Neural progenitor cell (in vitro differentiated cells): ENCODE measurements around the gene PUS3. TPM values are rescaled to one million over a fixed set of nuclear protein-coding genes. Genes with fewer than 3 reads are reported as not detected.

Experiments
- DNase-seq: peaks from one replicate; pipeline ENCODE4 v3.0.0-alpha.2; 2016; ENCODE audit warnings: low spot score
- H2AFZ ChIP-seq: fragments of 200-600 bp; sonication (generic); replicated peaks from 2 replicates; pipeline ENCODE4 v1.6.1; 2016; ENCODE audit warnings: antibody characterized with exemption
- H3F3A ChIP-seq: fragments of 200-600 bp; sonication (generic); 2 replicates; pipeline ENCODE4 v1.6.1; 2016; ENCODE audit warnings: antibody characterized with exemption, low read depth
- H3K27ac ChIP-seq: fragments of 200-600 bp; sonication (generic); 2 replicates; pipeline ENCODE4 v1.5.1; 2016; ENCODE audit warnings: mild to moderate bottlenecking
- H3K27me3 ChIP-seq: fragments of 200-600 bp; sonication (generic); 2 replicates; pipeline ENCODE4 v1.6.1; 2016; ENCODE audit warnings: mild to moderate bottlenecking, moderate library complexity
- H3K36me3 ChIP-seq: fragments of 200-600 bp; sonication (generic); 2 replicates; pipeline ENCODE4 v1.5.1; 2016
- H3K4me1 ChIP-seq: fragments of 200-600 bp; sonication (generic); 2 replicates; pipeline ENCODE4 v1.6.1; 2016; ENCODE audit warnings: mixed run types
- H3K4me2 ChIP-seq: fragments of 200-600 bp; sonication (generic); 2 replicates; pipeline ENCODE4 v1.6.1; 2016
- H3K4me3 ChIP-seq: fragments of 200-600 bp; sonication (generic); 2 replicates; pipeline ENCODE4 v1.5.1; 2016
- H3K79me2 ChIP-seq: fragments of 200-600 bp; sonication (generic); 2 replicates; pipeline ENCODE4 v1.6.1; 2016; ENCODE audit warnings: low read depth
- H3K9ac ChIP-seq: fragments of 200-600 bp; sonication (generic); 2 replicates; pipeline ENCODE4 v1.6.1; 2016
- H3K9me3 ChIP-seq: fragments of 200-600 bp; sonication (generic); 2 replicates; pipeline ENCODE4 v1.5.1; 2016; ENCODE audit warnings: low read depth
- H4K20me1 ChIP-seq: fragments of 200-600 bp; sonication (generic); 2 replicates; pipeline ENCODE4 v1.6.1; 2016; ENCODE audit warnings: low read depth
- H3K27ac Mint-ChIP-seq: 3 replicates; pipeline ENCODE4 v1.8.0; 2021; ENCODE audit warnings: mixed read lengths
- H3K27me3 Mint-ChIP-seq: 2 replicates; pipeline ENCODE4 v1.8.0; 2022; ENCODE audit warnings: low read depth, mild to moderate bottlenecking, inconsistent platforms, moderate library complexity, mixed read lengths; ENCODE audit not compliant: insufficient read depth
- H3K36me3 Mint-ChIP-seq: 3 replicates; pipeline ENCODE4 v1.8.0; 2021; ENCODE audit warnings: mixed read lengths
- H3K4me1 Mint-ChIP-seq: 3 replicates; pipeline ENCODE4 v1.8.0; 2021; ENCODE audit warnings: mixed read lengths
- H3K4me3 Mint-ChIP-seq: 3 replicates; pipeline ENCODE4 v1.8.0; 2021; ENCODE audit warnings: mild to moderate bottlenecking, moderate library complexity, mixed read lengths
- H3K9me3 Mint-ChIP-seq: 3 replicates; pipeline ENCODE4 v1.8.0; 2020; ENCODE audit warnings: mixed read lengths
- CTCF ChIP-seq: fragments of 200-600 bp; sonication (generic); IDR thresholded peaks from 2 replicates; pipeline ENCODE4 v1.5.1; 2017; ENCODE audit warnings: antibody characterized with exemption, mild to moderate bottlenecking
- EZH2 ChIP-seq: fragments of 200-600 bp; sonication (generic); IDR thresholded peaks from 2 replicates; pipeline ENCODE4 v1.6.1; 2017; ENCODE audit warnings: antibody characterized with exemption, mild to moderate bottlenecking, moderate library complexity
- EZH2phosphoT487 ChIP-seq: fragments of 200-600 bp; sonication (generic); IDR thresholded peaks from 2 replicates; pipeline ENCODE4 v1.6.1; 2017; ENCODE audit warnings: antibody characterized with exemption
- total RNA-seq: library from RNA; depleted of rRNA; stranded (reverse); fragments of >200 nt; gene quantifications from 2 replicates; pipeline ENCODE4 v1.2.3, GENCODE V29; 2015; ENCODE audit warnings: low replicate concordance

PUS3 gene
- total RNA-seq, 1 donor from 2014 or later: 22.1 TPM

DNA sequence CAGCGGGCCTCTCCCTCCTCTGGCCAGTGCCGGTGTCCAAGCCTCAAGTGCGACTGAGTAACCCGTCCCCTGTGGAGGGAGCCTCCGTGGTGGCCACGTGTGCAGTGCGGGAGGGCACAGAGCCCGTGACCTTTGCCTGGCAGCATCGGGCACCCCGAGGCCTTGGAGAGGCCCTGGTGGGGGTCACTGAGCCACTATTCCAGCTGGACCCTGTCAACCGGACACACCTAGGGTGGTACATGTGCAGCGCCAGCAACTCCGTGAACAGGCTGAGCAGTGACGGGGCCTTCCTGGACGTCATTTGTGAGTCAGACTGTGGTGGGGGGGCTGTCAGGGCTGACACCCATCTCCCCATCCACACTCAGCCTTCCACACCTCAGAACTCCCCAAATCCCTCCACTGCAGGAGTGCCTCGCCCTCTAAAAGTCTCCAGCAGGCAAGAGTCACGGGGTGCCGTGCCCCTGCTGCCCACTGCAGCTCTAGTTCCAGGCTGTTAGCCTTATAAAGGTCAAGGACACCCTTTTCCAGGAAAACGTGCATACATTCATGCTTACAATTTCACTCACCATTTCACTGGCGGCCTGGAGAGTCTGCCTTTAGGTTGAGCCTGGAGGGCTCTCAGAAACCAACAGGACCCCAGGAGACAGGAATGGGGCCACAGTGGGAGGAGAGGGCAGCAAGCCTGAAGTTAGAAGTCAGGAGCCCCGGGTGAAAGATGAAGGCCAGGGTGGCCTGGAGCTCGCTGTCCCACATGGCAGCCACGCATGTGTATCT is 45.5 kb upstream of the PUS3 start:
- H3K36me3 ChIP-seq: no peaks in the 10 kb centered on the region
- H3K79me2 ChIP-seq: no peaks in the 10 kb centered on the region
- no peaks in the 10 kb centered on the region for H4K20me1 ChIP-seq
- H3K9me3 ChIP-seq: no peaks in the 10 kb centered on the region
- DNase-seq: no peak
- no peaks in the 10 kb centered on the region for H3F3A ChIP-seq
- no peak overlapping the region for H3K4me3 Mint-ChIP-seq
- no peak overlapping the region for H3K4me2 ChIP-seq
- peaks cover 11% of the 10 kb centered on the region for H3K27me3 Mint-ChIP-seq
- TF ChIP-seq EZH2phosphoT487 (no peak), CTCF (no peak), EZH2 (no peak)
- peak overlapping the region; percentile 63 for H3K27ac Mint-ChIP-seq
- peaks cover 23% of the 10 kb centered on the region for H3K4me1 Mint-ChIP-seq
- no peaks in the 10 kb centered on the region for H3K27me3 ChIP-seq
- H3K9me3 Mint-ChIP-seq: no peaks in the 10 kb centered on the region
- peaks cover 5% of the 10 kb centered on the region for H3K4me1 ChIP-seq
- H3K27ac ChIP-seq: no peak overlapping the region
- no peak overlapping the region for H2AFZ ChIP-seq
- peaks cover 7% of the 10 kb centered on the region for H3K36me3 Mint-ChIP-seq
- no peak overlapping the region for H3K9ac ChIP-seq
- H3K4me3 ChIP-seq: no peak overlapping the region

DNA sequence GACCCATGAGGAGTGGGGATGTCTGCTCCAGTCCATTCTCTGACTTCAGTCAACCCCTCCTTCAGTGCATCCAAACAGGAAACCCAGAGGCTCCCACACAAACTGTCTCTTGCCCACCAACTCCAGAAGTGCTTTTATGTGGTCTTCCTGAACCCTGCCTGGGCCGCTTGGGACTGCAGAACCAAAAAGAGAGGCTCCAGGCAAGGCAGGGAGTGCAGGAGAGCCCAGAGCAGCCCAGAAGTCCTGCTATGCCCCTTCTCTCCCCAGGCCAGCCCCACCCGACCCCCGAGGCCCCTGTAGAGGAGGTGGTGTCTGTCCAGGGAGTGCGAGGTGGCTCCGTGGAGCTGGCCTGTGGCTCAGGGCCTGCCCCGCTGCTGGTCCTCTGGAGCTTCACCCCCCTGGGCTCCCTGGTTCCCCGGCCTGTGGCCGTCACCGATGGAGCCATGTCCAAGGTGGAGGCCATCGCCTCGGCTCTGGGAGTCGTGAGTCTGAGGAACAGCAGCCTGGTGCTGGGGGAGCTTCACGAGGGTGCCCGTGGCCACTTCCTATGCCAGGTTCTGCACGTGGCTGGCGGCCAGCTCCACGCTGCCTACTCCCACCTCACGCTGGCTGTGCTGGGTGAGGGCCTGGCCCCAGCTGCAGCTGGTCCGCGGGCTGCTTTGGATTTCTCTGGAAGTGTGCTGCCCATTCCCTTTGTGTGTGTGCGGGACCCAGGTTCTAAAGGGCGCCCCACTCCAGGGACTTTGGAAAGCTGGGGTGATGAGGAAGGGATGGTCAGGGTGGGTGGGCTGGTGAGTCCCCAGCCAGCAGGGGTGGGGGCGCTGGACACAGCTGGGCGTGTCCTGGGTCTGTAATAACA is 44.6 kb upstream of the PUS3 start:
- no peak overlapping the region for H3K9ac ChIP-seq
- no peaks in the 10 kb centered on the region for H3K36me3 ChIP-seq
- no peak overlapping the region for H3K4me3 ChIP-seq
- no peaks in the 10 kb centered on the region for H3K9me3 Mint-ChIP-seq
- H3K4me1 ChIP-seq: peaks cover 5% of the 10 kb centered on the region
- H3K4me3 Mint-ChIP-seq: no peak overlapping the region
- H2AFZ ChIP-seq: no peak overlapping the region
- H3K27ac ChIP-seq: no peak overlapping the region
- peaks cover 19% of the 10 kb centered on the region for H3K4me1 Mint-ChIP-seq
- no peaks in the 10 kb centered on the region for H3K9me3 ChIP-seq
- no peak overlapping the region for H3K27ac Mint-ChIP-seq
- peaks cover 11% of the 10 kb centered on the region for H3K27me3 Mint-ChIP-seq
- no peaks in the 10 kb centered on the region for H4K20me1 ChIP-seq
- H3K4me2 ChIP-seq: no peak overlapping the region
- TF ChIP-seq CTCF (no peak), EZH2 (no peak), EZH2phosphoT487 (no peak)
- DNase-seq: no peak
- no peaks in the 10 kb centered on the region for H3F3A ChIP-seq
- peaks cover 7% of the 10 kb centered on the region for H3K36me3 Mint-ChIP-seq
- H3K27me3 ChIP-seq: no peaks in the 10 kb centered on the region
- H3K79me2 ChIP-seq: no peaks in the 10 kb centered on the region

- Histone ChIP-seq H3K4me2 (no peak overlapping the region), H3K27me3 (no peaks in the 10 kb centered on the region), H3F3A (no peaks in the 10 kb centered on the region), H3K9ac (no peak overlapping the region), H3K79me2 (no peaks in the 10 kb centered on the region), H3K4me3 (no peak overlapping the region), H3K27ac (no peak overlapping the region), H3K36me3 (no peaks in the 10 kb centered on the region), H4K20me1 (no peaks in the 10 kb centered on the region), H2AFZ (no peak overlapping the region), H3K9me3 (no peaks in the 10 kb centered on the region), H3K4me1 (peaks cover 5% of the 10 kb centered on the region)
- peaks cover 11% of the 10 kb centered on the region for H3K27me3 Mint-ChIP-seq
- H3K9me3 Mint-ChIP-seq: no peaks in the 10 kb centered on the region
- H3K4me3 Mint-ChIP-seq: no peak overlapping the region
- DNase-seq: no peak
- H3K27ac Mint-ChIP-seq: no peak overlapping the region
- H3K36me3 Mint-ChIP-seq: peaks cover 7% of the 10 kb centered on the region
- peaks cover 22% of the 10 kb centered on the region for H3K4me1 Mint-ChIP-seq
- TF ChIP-seq EZH2phosphoT487 (no peak), CTCF (no peak), EZH2 (no peak)
These were observed 43.9 kb upstream of the PUS3 start for GRCh38 chr11:125946712-125947418.
